ENCODE results near the gene PTGR2.
"Not testable (repeated sequence)": the region's sequence is repeated elsewhere in the genome, so short reads cannot be mapped to it uniquely, and the experiment has no call there.

Gene PTGR2

DNA sequence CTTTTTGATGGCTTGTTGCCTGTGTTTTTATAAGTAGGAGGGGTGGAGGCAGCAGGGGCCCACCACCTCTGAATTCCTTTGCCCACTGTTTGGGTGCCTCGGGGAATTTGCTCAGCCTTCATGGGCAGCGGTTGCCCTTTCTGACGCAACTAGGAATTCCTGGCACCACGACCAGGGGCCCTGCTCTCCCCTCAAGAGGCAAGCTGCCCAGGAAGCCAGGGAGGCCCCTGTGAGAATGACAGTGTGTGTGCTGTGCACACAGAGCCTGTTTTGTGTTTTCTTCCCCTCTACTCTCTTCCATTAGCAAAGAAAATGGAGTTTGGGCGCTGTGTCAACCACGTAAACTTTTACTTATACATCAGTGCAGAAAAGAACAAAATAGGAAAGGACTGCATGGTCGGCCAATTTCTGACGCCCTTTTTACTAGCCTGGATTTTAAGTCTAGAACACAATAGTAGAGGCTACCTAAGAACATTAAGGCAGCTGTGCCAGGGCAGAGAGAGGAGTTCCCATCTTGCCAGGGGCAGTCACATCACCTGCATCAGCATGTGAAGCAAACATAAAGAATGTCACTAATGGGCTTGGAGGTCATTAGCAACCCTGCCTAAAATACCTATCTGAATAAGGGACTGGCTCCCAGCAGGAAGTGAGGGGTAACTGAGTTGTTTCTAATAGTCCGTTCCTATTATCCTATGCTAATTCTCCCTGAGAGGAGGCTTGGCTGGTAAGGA, 17.9 kb upstream of the PTGR2 start:
- DNase-seq, result no peak
- TF ChIP-seq CTCF (IDR thresholded peaks at IDR 0.05; ENCODE audit: low read depth, low read length, missing control alignments), result no peak
- Histone ChIP-seq H3K27ac (no peak overlapping the region), H3K4me3 (ENCODE audit: low read depth, low read length) (no peak overlapping the region), H3K36me3 (replicated peaks) (no peaks in the 10 kb centered on the region), H3K27me3 (replicated peaks) (no peaks in the 10 kb centered on the region)
- in situ Hi-C loops (cut with HindIII; ENCODE audit: low pct_ligation_motif_present, low sequenced_read_pairs), result no loop called here

GRCh38 chr14:73834261-73834625, 17.4 kb upstream of the PTGR2 start:
- H3K27ac ChIP-seq, result no peak overlapping the region
- in situ Hi-C loops (cut with HindIII; ENCODE audit: low pct_ligation_motif_present, low sequenced_read_pairs), result no loop called here

GRCh38 chr14:73838293-73839034, 13.2 kb upstream of the PTGR2 start:
- H3K4me3 ChIP-seq (ENCODE audit: low read depth, low read length); in situ Hi-C loops (cut with HindIII; ENCODE audit: low pct_ligation_motif_present, low sequenced_read_pairs); H3K27me3 ChIP-seq (replicated peaks); H3K36me3 ChIP-seq (replicated peaks); H3K27ac ChIP-seq; DNase-seq: not testable (repeated sequence)

More at GRCh38 chr14:73834261-73834625, 17.4 kb upstream of the PTGR2 start:
- H3K36me3 ChIP-seq (replicated peaks), result no peaks in the 10 kb centered on the region
- no peak overlapping the region for H3K4me3 ChIP-seq (ENCODE audit: low read depth, low read length)
- TF ChIP-seq CTCF (IDR thresholded peaks at IDR 0.05; ENCODE audit: low read depth, low read length, missing control alignments), result no peak
- no peaks in the 10 kb centered on the region for H3K27me3 ChIP-seq (replicated peaks)
- DNase-seq, result no peak

- no peaks in the 10 kb centered on the region for H3K36me3 ChIP-seq (replicated peaks)
- TF ChIP-seq CTCF (IDR thresholded peaks at IDR 0.05; ENCODE audit: low read depth, low read length, missing control alignments), result no peak
- in situ Hi-C loops (cut with HindIII; ENCODE audit: low pct_ligation_motif_present, low sequenced_read_pairs), result no loop called here
- H3K4me3 ChIP-seq (ENCODE audit: low read depth, low read length), result no peak overlapping the region
- no peak overlapping the region for H3K27ac ChIP-seq
- no peak for DNase-seq
- H3K27me3 ChIP-seq (replicated peaks), result no peaks in the 10 kb centered on the region
Measured at GRCh38 chr14:73842201-73842600, 9.4 kb upstream of the PTGR2 start.

GRCh38 chr14:73842851-73843250, 8.8 kb upstream of the PTGR2 start:
- no peaks in the 10 kb centered on the region for H3K27me3 ChIP-seq (replicated peaks)
- DNase-seq, result no peak
- no peak for TF ChIP-seq CTCF (IDR thresholded peaks at IDR 0.05; ENCODE audit: low read depth, low read length, missing control alignments)
- no peak overlapping the region for H3K4me3 ChIP-seq (ENCODE audit: low read depth, low read length)
- no peak overlapping the region for H3K27ac ChIP-seq
- no peaks in the 10 kb centered on the region for H3K36me3 ChIP-seq (replicated peaks)
- in situ Hi-C loops (cut with HindIII; ENCODE audit: low pct_ligation_motif_present, low sequenced_read_pairs), result no loop called here

GRCh38 chr14:73843296-73843695, 8.3 kb upstream of the PTGR2 start:
- H3K4me3 ChIP-seq (ENCODE audit: low read depth, low read length), result no peak overlapping the region
- no peak for TF ChIP-seq CTCF (IDR thresholded peaks at IDR 0.05; ENCODE audit: low read depth, low read length, missing control alignments)
- H3K27ac ChIP-seq, result no peak overlapping the region
- in situ Hi-C loops (cut with HindIII; ENCODE audit: low pct_ligation_motif_present, low sequenced_read_pairs), result no loop called here
- no peaks in the 10 kb centered on the region for H3K36me3 ChIP-seq (replicated peaks)
- no peak for DNase-seq
- no peaks in the 10 kb centered on the region for H3K27me3 ChIP-seq (replicated peaks)
